Measurements from ENCODE around the gene SREK1.
"Not testable (repeated sequence)": the region's sequence is repeated elsewhere in the genome, so short reads cannot be mapped to it uniquely, and the experiment has no call there.

The SREK1 gene

DNA sequence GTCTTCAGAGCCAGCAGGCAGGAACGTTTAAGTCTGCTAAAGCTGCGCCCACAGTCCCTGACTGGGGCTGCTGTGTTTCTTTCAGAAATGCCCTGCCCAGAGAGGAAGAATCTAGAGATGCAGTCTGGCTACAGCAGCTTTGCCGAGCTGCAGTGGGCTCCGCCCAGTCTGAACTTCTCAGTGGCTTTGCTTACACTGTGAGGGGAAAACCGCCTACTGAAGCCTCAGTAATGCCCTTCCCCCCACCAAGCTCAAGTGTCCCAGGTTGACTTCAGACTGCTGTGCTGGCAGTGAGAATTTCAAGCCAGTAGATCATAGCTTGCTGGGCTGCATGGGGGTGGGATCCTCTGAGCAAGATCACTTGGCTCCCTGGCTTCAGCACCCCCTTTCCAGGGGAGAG, 78.4 kb downstream of the SREK1 start:
- no peak for DNase-seq (ENCODE audit: low read depth)

DNA sequence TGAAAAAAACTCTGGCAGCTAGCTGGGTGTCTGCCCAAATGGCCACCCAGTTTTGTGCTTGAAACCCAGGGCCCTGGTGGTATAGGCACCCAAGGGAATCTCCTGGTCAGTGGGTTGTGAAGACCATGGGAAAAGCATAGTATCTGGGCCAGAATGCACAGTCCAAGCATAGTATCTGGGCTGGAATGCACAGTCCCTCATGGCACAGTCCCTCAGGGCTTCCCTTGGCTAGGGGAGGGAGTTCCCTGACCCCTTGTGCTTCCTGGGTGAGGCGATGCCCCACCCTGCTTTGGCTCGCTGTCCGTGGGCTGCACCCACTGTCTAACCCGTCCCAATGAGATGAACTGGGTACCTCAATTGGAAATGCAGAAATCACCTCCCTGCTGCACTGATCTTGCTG, 78.8 kb downstream of the SREK1 start:
- not testable (repeated sequence) for DNase-seq (ENCODE audit: low read depth)

DNA sequence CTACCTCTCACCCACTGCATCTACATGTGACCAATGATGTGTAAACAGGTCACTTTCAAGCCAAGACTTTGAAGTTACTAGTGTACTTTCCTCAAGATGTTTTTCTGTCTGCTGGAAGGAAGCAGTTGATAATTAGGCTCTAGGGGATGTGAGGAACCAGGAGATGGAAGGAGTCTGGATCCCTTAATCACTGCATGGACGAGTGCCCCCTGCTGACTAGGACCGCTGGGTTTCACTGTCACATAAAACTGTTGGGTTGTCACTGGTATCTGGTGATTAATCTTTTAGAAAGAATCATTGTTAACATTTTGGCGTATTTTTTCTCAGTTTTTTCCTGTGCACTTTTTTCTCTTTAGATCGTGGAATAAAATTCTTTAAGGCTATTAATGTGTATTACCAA, 79.5 kb downstream of the SREK1 start:
- no peak for DNase-seq (ENCODE audit: low read depth)

DNA sequence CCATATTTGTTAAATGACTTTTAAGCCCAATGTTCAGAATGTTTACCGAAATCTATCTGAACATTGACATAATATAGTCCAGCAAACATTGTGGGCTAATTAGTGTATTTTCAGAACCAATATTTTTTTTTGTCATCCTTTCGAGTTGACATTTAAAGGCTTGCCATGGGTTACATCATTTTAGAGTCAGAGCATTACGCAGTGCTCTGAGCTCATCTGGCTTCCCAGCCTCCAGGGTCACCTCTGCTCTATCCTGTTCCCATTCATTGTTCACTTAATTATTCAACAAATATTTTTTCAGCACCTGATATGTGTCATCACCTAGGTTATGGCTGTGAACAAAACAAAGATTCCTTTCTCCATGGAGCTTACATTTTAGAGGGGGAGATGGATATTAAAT, 80.2 kb downstream of the SREK1 start:
- no peak for DNase-seq (ENCODE audit: low read depth)

DNA sequence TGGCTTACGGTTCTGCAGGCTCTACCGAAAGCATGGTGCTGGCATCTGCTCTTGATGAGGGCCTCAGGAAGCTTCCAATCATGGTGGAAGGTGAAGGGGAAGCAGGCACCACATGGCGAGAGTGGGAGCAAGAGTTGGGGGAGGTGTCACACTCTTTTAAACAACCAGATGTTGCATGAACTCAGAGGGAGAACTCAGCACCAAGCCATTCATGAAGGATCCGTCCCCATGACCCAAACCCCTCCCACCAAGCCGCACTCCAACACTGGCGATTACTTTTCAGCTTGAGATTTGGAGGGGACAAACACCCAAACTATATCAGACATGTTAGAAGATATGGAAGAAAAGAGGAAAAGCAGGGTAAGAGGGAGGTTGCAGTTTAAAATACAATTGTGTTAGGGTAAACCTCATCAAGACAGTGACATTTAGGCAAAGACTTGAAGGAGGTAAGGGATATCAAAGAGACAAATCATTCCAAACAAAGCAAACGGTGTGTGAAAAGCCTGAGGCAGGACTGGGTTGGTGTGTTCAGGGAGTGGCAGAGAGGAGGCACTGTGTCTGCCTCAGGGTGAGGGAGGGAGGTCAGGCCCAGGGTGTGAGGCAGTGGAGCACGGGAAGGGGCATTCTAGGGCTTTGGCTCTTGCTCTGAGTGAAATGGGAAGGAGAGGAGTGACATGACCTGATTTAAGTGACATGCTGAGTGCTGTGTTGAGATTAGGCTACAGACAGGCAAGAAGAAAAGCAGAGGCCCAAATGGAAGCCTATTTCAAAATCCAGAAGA, 80.9 kb downstream of the SREK1 start:
- DNase-seq (ENCODE audit: low read depth): no peak

DNA sequence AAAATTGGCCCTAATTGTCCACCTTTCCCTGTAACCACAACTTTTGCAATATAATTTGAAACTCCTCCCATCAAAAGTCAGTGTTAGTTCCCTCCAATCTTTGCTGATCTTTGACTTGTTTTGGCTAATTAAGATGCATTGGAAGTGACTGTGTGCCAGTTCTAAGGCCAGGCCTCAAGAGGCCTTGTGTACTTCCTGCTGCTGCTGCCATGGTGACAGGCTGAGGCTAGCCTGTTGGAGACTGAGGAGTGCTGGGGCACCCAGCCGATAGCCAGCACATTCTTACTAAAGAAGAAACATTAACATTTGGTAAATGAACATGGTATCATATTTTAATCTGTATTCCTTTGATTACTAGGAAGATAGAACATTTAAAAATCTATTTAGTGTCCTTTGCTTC, 86.5 kb downstream of the SREK1 start:
- DNase-seq (ENCODE audit: low read depth): no peak

DNA sequence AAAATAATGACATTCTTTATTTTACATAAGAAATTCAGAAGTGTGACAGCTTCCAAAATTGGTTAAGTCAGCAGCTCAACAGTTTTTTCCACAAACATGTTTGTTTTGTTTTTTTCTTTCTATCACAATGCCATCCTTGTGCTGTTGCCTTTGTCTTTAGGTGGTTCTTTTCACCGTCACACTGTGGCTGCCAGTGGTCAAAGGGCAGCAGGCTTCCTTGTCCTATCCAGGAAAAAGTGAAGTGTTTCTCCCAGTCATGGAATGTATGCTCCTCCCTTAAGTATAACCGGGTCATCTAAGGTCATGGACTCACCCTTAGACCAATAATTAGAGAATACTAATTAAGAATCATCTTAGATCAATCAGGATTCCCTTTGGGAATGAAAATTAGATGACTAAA, 87.4 kb downstream of the SREK1 start:
- DNase-seq (ENCODE audit: low read depth): no peak

DNA sequence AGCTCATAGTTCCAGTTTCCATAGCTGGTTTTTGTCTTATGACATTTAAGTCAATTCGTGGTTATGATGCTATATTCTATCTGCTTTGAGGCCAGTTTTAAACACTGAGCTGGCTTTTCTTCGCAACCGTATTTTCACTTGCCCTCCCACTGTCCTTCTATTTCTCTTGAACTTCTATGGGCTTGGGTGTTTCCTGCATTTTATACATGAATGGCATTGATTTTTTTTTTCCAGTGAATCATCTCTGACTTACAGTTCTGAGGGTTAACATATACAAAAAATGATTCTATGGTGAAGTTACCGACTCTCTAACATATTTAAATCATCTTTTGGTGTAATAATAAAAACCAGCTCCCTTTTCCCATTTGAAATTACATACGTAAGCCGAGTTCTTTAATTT, 88.2 kb downstream of the SREK1 start:
- no peak for DNase-seq (ENCODE audit: low read depth)

DNA sequence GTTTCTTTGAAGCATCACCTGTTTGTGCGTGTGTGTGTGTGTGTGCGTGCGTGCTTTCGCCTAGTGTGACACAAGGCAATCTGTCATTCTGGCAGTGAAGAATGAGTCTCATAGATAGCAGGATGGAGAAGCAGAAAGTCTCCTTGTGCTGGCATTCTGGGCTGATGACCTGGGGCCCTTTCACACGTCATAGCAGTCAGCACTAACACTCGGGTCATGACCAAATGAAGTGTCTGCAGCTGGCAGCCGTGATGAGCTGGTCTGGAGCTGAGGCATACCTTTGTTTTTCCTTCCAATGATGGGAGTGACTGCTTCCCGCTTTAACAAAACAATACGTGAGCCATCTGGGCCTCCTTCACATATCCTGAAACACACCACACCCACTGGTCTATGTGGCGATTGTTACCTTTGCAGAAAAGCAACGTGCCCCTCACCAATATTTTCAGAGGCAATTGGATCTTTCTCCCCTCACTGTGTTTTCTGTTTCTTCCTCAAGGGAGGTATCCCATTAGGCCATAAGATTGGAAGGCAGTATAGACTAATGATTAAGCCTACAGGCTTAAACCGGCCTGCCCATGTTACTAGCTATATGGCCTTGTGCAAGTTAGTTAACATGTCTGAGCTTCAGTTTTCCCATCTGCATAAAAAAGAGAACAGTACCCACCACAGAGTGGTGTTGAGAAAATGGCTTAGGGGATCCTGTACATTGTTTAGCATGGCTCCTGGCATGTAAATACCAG, 88.8 kb downstream of the SREK1 start:
- no peak for DNase-seq (ENCODE audit: low read depth)

Data from HS-27A (cell line).